GM18498 (cell line): ENCODE measurements around the gene SLC6A8.
"Not testable (repeated sequence)": the region's sequence is repeated elsewhere in the genome, so short reads cannot be mapped to it uniquely, and the experiment has no call there.

Experiments used
- ATAC-seq: cut with Tn5 transposase; IDR thresholded peaks from one replicate; pipeline ENCODE4 v1.9.1; 2021; ENCODE audit warnings: mild to moderate bottlenecking, moderate library complexity; ENCODE audit not compliant: unreplicated experiment

SLC6A8 gene

GRCh38 chrX:153670748-153671588, 16.8 kb upstream of the SLC6A8 start:
- ATAC-seq, result no peak

DNA sequence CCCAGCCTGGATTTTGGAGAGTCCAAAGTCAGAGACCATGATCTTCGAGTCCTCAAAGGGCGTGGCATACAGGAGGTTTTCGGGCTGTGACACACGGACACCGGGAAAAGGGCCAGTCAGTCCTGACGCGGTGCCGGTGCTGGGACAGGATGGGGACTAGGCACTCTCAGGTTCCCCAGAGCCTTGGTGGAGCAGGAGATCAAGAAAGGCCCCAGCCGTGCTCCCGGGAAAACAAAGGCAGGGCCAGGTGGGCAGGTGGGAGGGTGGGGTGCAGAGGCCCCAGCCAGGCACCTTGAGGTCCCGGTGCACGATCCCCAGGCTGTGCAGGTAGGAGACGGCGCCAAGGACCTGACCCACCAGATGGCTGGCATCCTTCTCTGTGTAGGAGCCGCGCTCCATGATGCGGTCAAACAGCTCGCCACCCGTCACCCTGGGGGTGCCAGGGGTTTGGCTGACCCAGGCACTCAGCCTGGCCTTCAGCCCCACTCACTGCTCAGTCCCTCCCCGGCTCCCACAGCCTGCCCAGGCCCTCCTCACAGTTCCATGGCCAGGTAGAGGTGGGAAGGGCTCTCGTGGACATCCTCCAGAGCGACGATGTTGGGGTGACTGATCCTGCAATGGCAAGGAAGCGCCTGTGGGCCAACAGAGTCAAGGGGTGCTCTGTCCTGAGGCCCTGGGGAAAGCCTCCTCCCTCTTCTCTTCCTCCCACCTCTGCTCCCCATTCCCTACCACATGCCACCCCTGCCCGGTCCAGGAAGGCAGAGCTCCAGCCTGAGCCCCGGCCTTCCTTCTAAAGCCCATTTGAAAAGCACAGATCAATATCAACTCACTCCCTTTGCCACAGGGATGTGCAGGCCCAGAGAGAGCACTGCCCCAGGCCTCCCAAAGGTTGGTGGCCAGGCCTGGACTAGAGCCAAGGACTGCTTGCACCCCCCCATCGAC, 15.9 kb upstream of the SLC6A8 start:
- no peak for ATAC-seq

DNA sequence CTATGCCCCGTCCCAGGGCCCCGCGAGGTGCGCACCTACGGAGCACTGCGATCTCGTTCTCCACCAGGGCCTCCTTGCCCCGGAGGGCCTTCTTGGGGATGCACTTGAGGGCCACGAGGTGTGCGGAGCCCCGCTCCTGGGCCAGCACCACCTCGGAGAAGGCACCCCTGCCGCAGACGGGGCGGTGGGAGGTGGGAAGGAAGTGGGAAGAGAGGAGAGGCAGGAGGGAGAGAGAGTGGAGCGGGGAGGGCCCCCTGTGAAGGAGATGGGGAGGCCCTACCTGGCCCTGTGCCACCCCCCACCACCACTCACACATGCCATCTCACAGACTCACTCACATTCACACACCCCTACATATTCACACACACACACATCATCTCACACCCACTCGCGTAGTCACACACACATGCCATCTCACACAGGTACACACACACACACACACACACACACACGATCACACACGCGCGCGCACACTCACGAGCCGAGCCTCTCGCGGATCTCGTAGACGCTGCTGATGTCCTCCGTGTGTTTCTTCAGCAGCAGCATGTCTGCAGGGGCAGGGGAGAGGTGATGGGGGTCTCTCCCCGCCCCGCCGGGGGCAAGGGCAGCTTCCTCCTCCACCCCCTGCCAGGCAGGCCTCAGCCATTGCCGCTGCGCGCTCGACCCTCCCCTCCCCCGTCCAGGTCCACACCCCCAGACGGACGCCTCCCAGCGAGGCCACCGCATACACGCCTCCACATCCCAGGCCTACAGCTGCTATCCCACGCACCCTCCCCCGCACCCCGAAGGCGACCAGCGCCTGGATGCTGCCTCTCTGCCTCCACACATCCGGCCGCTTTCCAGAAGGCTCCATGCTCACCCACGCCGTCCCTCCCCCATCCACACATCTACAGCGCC, 14.9 kb upstream of the SLC6A8 start:
- ATAC-seq, result no peak

- ATAC-seq, result no peak
Observed at GRCh38 chrX:153673428-153674218, 14.1 kb upstream of the SLC6A8 start, which contains the start of gene PNCK. TSS of gene PNCK (minus strand) at chrX:153673813. CDS start at chrX:153673076, 737 bp downstream.

DNA sequence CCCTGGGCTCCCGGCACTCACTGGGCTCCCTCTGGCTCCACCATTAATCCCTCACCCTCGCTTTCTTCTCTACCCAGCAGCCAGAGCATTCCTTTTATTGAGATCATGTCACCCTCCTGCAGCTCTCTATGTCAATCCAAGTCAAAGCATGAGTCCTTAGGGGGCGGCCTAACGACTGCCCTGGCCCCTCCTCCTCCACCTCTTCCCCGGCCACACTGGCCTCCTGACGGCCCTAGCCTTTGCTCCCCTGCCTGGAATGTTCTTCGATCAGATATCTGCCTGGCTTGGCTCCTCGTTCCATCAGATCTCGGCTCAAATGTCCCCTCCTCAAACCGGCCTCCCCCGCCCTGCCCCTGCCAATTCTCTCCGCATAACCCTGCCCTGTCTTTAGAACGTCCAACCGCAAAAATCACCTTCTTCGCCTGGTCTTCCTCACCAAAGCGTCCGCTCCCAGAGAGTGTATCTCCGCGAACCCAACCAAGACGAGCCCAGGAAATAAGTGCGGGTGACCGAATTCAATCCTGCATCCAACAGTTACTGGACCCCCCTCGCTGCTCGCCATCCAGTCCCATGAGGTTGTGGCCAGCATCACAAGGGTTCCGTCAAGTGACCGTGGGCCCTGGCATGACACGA, 13.4 kb upstream of the SLC6A8 start:
- no peak for ATAC-seq

DNA sequence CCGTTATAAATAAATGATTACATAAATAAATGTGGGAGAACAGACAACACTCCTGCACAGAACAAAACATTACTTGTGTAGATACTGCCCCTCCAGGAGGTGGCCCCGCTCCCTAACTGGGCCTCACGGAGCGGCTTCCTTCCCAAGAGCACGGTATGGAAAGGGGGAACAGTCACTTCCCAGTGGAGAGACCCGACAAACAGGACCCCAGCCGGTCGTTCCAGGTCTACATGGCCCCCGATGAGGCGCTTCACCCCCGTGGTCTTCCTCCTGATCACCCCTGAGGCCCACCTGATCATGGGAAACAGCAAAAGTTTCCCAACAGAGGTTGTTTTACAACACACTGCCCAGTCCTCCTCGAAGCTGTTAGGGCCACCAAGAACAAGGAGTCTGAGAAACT, 6.6 kb upstream of the SLC6A8 start:
- no peak for ATAC-seq

GRCh38 chrX:153683486-153683885, 4.2 kb upstream of the SLC6A8 start:
- ATAC-seq, result not testable (repeated sequence)

GRCh38 chrX:153684467-153685155, 3.1 kb upstream of the SLC6A8 start:
- ATAC-seq, result no peak

- ATAC-seq, result no peak
Observed at GRCh38 chrX:153685156-153685536, 2.6 kb upstream of the SLC6A8 start.

DNA sequence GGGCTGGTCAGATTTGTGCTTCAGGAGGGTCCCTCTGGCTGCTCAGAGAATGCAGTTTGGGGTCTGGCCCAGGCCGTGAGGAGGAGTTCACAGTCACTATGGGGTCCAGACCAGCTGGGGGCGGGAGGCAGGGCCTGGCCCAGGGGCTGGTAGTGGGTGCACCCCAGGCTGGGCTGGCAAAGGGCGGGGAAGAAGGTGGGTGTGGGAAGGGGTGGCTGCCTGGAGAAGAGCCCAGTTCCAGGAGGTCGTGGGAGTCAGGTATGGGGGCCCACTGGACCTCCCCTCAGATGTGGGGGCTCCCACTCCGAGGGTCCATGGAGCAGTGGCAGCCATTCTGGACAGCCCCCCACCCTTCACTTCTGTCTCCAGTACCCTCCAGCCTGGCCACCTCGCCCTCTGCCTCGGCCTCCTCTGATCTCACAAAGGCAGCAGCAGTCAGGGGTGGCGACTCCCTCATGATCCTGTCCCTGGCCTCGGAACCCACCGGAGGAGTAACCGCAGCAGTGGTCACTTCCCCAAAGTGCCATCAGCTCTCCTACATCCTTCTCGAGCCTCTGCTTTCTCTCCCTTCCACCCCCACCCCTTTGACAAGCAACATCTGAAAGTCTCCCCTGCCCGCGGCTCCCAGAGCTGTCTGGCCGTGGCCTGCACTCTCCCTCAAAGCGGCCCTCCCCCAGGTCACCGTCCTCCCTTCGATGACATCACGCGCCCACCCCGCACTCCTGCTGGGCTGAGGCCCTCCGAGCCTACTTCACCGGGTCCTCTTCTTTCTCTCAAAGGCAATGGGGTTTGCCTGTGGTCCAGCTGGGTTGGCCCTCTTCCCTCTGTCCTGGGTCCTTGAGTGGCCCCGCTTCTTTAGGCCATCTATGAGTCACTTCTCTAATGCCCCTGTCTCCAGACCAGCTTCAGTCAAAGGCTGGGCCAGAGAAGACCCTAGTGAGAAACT, 1.7 kb upstream of the SLC6A8 start:
- ATAC-seq, result no peak

DNA sequence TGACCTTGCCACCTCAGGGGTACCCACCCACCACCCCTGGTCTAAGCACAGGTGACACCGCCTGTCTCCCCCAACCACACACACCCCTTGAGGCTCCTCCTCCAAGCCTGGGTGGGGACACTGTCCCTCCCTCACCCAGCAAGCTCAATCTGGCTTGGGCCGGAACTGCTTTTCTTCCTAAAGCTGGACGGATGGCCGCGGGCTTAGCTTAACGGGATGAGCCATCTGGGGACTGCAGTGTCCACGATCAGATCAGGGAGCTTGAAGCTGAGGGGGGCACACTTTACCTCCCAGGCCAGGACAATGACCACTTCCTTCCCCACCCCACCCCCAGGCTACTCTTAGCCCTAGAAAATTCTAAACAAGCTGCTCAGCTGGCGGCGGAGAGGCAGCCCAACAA, 1.0 kb upstream of the SLC6A8 start:
- no peak for ATAC-seq

- ATAC-seq, result no peak
Observed at GRCh38 chrX:153688071-153688470, 345 bp downstream of the SLC6A8 start.

DNA sequence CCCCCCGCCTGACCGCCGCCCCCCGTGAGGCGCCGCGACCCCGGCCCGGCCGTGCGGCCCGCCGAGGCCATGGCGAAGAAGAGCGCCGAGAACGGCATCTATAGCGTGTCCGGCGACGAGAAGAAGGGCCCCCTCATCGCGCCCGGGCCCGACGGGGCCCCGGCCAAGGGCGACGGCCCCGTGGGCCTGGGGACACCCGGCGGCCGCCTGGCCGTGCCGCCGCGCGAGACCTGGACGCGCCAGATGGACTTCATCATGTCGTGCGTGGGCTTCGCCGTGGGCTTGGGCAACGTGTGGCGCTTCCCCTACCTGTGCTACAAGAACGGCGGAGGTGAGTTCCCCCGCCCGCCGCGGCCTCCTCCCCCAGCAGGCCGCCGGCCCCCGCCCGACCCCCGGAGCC, 780 bp downstream of the SLC6A8 start:
- no peak for ATAC-seq

GRCh38 chrX:153688911-153689590, 1.3 kb downstream of the SLC6A8 start:
- no peak for ATAC-seq

- ATAC-seq, result no peak
Observed at GRCh38 chrX:153689654-153690465, 2.1 kb downstream of the SLC6A8 start.

DNA sequence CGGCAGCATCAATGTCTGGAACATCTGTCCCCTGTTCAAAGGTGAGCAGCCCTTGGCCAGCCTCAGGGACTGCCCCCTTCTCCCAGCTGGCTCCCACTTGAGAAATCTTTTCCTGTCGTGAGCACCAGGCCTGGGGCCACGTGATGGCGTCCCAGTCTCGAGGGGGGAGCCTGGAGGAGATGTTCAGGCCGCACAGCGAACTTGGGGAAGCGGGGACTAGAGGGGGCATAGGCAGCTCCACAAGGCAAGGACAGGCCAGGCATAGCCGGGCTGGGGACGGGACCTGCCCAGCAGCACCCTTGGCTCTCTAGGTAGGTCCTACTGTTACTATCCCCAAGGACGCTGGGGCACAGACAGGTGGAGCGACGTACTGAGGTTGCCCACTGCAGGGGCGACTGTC, 2.7 kb downstream of the SLC6A8 start:
- no peak for ATAC-seq
